HPDE6-E6E7 (cell line): Measurements from ENCODE around the gene JAG2.

Experiments used
- DNase-seq: peaks from one replicate; pipeline ENCODE4 v3.0.0; 2011; ENCODE audit warnings: missing footprints; ENCODE audit errors: extremely low spot score

The JAG2 gene

DNA sequence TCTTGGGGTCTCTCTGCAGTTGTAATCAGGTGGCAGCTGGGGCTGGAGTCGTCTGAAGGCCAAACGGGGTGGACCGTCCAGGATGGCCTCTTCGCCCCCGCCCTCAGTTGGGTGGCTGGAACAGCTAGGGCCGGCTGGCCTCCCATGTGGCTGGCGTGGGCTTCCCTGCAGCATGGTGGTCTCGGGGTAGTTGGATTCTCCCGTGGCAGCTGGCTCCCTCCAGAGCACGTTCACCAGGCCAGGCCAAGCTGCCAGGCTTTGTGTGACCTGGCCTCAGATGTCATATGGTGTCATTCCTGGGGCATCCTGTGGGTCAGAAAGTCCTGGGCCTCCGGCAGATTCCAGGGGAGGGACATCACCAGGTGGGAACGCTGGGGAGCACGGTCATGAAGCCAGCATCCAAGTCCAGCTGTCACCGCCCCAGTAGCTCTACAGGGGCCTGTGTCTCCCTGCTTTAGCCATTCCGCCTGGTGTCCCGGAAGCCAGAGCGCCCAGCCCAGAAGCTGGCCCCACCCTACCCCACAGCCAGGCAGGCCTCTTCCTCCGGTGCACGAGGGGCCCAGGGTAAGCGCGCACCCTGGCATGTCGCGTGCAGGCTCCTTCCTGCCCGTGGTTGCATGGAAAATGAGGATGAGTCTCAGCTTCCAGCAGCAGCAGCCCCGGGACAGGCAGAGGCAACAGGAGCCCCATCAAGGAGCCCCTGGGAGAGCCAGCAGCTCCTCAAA lies 13.9 kb upstream of the JAG2 start:
- no peak for DNase-seq

DNA sequence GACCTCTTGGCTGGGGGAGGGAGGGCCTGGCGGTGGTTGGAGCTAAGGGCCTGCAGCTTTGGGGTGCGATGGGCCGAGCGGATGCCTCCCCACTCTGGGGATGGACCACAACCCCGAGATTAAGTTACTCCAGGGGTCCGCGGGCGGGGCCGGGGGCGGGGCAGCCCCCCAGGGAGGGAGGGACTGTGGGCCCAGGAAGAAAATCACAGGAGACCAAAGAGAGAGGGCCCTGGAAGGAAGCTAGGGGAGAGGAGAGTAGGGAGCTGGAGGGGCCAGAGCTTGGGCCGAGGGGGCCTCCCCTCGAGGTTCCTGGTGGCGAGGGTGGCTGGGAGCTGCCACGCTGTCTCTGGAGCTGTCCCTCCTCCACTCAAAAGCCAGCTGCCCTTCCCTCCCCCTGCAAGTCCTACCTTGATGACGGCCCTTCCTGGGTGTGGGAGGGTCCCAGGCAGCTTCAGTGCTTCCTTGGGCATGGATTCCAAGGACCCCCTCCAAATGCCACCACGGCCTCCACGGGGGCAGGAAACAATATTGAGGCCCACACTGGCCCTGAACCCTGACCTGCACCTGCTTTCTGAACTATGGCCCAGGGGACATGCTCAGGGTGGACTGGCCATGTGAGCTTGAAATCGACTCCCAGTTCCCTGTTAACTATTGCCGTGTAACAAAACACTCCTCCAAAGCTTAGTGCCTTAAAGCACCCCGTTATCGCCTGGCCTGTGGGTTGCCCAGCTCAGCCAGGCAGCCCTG lies 13.1 kb upstream of the JAG2 start:
- no peak for DNase-seq

DNA sequence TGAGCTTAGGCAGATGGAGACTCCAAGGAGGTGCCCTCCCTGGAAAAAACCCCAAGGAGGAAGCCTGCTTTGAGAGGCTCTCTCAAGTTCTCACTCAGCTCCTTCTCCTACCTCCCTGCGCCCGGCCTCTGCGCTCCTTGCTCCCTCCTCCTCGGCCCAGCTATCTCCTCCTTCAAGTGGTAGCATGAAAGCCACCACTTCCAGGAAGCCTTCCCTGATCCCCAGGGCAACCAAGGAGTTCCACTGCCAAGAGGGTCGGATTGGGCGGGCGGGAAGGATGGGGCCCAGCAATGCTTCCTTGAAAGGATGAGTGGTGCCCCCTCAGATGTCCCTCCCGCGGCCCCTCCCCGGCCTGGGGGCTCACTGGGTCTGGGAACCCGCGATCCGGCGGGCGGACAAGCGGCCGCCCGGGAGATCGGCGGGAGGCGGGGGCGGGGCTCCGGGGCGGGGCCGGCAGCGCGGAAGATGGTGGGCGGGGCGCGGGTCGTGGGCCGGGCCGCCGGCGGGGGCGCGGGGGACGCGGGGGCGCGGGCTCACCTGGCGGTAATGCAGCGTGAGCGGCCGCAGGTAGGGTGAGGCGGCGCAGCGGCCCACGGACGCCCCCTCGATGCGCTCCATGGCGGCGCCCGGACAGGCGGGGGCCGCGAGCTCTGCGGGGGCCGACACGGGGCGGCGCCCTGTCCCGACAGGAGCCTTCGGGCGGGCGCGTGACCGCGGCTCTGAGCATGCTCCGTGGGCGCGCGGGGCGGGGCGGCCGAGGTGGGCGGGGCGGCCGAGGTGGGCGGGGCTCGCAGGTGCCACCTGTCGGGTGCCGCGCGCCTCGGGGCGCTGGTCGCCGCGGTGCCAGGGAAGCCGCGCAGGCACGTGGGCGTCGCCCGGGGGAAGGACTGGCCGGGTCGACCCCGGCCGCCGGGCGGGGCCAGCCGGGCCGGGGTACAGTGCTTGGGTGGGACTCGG lies 12.3 kb upstream of the JAG2 start, which contains the start of gene NUDT14:
Gene NUDT14, minus strand, starts transcription at position 721 of the 957 bp plus-strand sequence. Its CDS starts 103 bp downstream, at position 618.
- peak; percentile 89 for DNase-seq

GRCh38 chr14:105179191-105179590 lies 10.6 kb upstream of the JAG2 start:
- no peak for DNase-seq

DNA sequence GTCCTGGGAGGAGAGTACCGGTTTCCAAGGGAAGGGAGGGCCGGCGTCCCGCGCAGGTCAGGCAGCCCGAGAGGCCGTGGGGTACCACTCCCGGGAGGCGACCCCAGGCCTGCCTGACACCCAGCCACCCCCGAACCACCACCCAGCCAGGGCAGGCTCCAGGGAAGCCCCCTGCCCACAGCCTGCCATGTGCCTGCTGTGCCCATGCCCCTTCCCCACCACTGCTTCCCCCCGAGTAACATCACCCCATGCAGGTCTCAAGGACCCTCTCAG lies 10.2 kb upstream of the JAG2 start:
- DNase-seq, result no peak

GRCh38 chr14:105178069-105178867 lies 9.7 kb upstream of the JAG2 start:
- no peak for DNase-seq

DNA sequence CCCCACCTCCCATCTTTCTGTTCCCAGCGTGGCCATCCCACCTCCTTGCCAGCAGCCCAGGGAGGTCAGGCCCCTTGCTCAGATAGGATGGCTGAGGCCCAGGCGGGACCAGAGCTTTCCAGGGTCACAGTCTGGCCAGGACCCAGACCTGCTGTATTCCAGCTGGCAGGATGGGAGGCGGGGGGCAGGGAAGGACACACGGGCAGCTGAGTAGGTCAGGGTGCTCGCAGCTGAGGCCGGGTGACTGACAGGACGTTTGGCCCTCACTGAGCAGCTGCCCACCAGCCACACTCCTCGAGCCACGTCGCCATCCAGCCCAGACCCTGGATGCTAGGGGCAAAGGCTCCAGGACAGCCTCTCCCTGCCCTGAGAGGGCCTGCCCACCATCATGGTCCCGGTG lies 8.5 kb upstream of the JAG2 start:
- no peak for DNase-seq

GRCh38 chr14:105176513-105176912 lies 7.9 kb upstream of the JAG2 start:
- no peak for DNase-seq

DNA sequence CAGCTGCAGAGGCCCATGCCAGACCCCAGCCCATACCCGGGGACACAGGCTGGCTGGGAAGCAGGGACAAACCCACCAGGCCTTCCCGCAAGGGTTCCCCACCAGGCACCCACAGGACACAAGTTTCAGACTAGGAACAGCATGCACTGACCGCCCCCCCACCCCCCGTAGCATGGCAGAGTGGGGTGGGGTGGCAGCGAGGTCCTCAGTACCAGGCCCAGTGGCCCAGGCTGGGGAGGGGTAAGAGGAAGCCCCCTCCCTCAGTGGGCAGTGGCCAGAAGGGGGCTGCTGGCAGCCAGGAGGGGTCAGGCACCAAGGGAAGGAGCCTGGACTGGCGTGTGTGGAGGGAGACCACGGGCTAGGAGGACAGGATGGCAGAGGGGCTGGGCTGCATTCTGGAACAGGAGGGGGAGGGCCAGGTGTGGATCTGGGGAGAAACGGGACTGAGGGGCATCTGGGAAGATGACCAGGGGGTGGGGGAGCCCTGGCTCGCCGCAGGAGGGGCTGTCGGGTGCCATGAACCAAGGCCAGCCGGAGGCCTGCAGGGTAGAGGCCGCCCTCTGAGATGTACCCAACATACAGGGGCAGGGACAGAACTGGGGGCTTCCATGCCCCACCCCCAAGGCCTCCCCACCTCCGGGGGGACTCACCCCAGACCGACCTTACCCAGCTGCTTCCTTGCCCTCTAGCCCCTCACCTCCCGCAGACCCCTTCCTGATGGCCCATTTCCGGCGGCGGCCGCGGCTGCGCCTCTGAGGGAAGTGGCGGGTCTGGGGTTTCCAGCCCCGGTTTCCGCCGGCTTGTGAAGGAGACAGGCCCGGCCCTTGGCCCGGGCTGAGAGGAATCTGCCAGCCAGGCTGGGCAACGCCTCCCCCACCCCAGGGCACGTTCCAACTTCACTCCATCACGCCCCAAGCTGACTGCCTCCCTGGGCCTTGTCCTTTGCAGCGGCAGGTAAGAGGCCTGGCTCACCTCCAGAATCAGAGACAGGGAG lies 5.6 kb upstream of the JAG2 start:
- DNase-seq, result peak; percentile 74

GRCh38 chr14:105173145-105173544 lies 4.6 kb upstream of the JAG2 start:
- DNase-seq, result no peak

- no peak for DNase-seq
Observed at GRCh38 chr14:105172476-105172875, 3.9 kb upstream of the JAG2 start.

DNA sequence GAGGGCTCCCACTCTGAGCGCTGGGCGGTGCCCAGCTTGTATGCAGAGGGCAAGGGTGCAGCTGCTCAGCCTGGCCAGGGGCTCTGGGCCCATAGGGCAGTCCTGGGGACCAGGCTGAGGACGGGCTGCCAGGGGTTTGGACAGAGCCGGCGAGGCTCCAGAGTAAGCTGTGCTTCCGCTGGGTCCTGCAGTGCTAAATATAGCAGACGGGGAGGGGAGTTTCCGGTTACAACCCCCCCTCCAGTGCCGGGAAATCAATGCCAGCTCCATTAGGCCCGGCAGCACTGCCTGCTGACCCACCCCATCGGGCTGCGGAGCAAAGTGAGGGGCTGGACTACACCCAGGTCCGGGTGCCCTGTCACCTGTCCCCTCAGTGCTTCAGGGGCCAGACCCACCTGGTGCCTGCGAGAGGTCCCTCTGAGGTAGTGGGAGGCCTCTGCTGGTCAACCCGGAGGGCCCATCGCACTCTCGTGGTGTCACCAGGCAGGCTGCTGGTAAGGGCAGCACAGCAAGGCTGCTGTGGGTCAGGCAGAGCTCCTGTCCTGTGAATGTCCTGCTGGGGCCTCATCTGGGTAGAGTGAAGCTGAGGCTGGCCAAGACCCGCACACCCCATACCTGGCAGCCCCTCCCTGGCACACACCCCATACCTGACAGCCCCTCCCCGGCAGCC lies 2.6 kb upstream of the JAG2 start:
- no peak for DNase-seq

DNA sequence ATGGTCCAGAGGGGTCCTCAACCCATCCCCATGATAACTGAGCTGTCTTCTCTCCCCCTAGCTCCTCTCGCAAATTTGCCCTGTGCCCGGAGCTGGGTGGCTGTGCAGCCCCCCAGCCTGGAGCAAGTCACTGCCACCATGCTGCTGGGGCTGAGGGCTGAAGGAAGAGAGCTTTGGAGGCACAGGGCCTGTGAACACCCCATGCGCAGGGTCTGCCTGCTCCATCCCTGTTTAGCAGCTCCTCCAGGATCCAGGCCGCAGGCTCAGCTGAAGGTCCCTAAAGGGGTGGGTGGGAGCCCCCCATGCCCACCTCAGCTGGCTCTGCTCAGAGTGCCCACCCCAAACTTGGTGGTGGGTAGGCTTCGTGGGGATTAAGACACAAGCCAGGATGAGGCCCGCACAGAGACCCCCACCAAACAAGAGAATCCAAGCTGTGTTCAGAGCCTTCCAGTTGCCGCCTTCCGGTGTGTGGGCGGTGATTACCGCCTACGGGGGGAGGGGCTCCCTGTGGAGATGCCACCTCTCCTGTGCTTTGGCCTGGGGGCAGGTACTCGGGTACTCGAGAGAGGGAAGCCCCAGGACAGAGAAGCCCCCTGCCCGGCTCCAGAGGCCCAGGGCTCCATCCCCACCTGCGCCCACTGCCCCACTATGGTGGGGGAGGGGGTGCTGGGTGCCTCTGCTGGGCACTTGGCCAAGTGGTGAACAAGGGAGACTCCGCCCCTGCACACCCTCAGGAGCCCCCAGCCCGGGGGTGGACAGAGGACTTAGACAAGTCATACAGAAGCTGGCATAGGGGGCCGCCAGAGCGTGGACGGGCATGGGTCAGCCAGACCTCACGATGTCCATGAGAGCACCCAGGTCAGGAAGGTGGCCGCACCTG lies 1.4 kb upstream of the JAG2 start:
- no peak for DNase-seq

DNA sequence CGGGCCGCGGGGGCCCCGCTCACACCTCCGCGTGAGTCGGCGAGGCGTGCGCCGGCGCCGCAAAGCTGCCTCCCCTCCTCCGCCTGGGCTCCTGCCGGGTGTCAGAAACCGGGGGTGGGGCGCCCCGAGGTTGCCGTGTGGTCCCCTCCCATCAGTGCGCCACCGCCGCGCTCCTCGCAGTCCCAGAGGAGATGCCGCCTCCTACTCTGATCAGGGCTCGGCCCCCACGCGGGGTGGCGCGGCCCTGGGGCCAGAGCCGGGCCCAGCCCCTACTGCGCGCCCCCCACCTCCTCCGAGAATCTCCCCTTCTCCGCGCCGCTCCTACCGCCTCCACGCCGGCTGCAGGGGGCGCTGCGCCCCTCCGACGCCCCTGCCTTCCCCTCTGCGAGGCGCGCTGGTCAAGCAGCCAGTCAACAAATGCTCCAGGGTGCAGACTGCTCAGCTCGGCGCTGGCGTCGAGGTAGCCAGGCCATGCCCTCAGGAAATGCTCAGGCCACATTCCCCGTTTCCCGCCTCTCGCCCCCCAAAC lies 467 bp upstream of the JAG2 start:
- peak; percentile 67 for DNase-seq

DNA sequence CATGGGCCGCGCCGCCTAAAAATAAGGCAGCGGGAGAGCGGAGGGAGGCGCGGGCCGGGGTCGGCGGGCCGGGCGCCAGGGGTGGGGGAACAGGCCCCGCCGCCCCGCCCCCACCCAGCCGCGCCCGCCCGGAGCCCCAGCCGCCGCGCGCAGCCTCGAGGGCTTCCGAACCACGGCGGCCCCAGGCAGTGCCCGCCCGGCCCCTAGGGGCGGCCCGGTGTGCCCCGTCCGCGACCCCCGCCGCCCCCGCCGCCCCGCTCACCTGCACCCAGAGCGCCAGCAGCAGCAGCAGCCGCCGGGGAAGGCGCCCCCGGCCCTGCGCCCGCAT lies 519 bp downstream of the JAG2 start:
- no peak for DNase-seq

GRCh38 chr14:105167303-105168092 lies 1.1 kb downstream of the JAG2 start:
- peak; percentile 75 for DNase-seq

DNA sequence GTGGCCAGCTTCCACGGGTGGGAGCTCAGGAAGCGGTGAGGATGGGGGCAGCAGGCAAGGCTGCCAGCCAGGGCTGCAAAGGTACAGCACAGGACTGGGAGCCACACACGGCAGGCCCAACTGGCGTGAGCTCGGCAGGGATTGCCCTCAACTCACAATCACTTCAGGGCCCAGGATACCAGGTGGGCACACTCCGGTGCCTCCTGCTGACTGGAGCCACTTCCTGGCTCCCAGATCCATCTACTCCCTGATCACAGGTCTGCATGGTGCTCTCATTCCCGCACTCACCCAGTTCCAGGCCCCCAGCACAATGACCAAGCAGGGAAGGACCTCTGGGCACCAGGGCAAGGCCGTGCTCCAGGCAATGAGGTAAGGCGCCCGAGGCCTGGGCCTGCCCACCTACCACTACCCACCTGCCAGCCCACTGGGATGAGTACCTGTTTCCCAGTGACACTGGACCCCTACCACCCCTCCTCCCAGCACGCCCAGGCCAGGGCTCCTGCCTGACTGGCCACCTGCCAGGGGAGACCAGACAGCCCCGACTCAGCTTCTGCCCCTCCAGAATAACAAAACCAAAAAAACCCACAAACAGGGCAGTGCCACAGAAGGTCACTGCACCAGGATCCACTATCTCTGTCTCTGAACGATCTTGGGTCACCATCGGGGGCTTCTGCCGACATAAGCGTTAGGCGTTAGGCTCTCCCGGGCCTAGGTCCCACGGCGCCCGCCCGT lies 1.8 kb downstream of the JAG2 start:
- no peak for DNase-seq
